ENCODE measurements around the gene ULK4. TPM values are rescaled to one million over a fixed set of nuclear protein-coding genes. Genes with fewer than 3 reads are reported as not detected.
A peak's percentile ranks its signal among the peaks of the same experiment; 100 is the strongest.
"Not testable (repeated sequence)": the region's sequence is repeated elsewhere in the genome, so short reads cannot be mapped to it uniquely, and the experiment has no call there.

ULK4 gene
- total RNA-seq, 1 experiment from 2014 or later = 3.6 TPM

DNA sequence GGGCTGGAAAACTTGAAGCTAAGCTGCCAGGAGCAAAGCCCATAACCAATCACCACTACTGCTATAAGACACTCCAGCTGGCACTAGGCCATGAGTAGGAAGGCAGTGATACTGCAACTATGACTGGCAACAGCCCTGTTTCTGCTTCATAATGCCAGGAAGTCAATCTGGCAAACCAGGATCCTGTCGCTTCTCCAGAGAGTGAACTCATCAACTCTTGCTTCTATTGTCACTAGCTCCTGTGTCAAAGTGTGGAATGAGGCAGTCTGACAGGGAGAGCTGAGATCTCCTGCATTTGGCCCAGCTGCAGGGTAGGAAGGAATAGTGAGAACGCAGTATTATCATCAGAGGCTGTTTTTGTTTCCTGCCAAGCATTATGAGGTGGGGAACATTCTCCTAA, 657.3 kb downstream of the ULK4 start:
- no peak overlapping the region for H3K4me3 ChIP-seq
- H3K9me3 ChIP-seq = no peaks in the 10 kb centered on the region
- H3K27me3 ChIP-seq = no peaks in the 10 kb centered on the region
- peak; percentile 59 for DNase-seq
- H3K36me3 ChIP-seq = no peaks in the 10 kb centered on the region

GRCh38 chr3:41302295-41302694, 659.6 kb downstream of the ULK4 start:
- Histone ChIP-seq H3K9me3 (no peaks in the 10 kb centered on the region), H3K36me3 (no peaks in the 10 kb centered on the region), H3K4me3 (no peak overlapping the region), H3K27me3 (no peaks in the 10 kb centered on the region)
- DNase-seq = no peak

GRCh38 chr3:41301548-41301947, 660.4 kb downstream of the ULK4 start:
- DNase-seq = no peak
- Histone ChIP-seq H3K27me3 (no peaks in the 10 kb centered on the region), H3K9me3 (no peaks in the 10 kb centered on the region), H3K36me3 (no peaks in the 10 kb centered on the region), H3K4me3 (no peak overlapping the region)

- Histone ChIP-seq H3K9me3 (no peaks in the 10 kb centered on the region), H3K4me3 (no peak overlapping the region), H3K36me3 (no peaks in the 10 kb centered on the region), H3K27me3 (no peaks in the 10 kb centered on the region)
- no peak for DNase-seq
Measured at GRCh38 chr3:41299036-41299435, 662.9 kb downstream of the ULK4 start.

DNA sequence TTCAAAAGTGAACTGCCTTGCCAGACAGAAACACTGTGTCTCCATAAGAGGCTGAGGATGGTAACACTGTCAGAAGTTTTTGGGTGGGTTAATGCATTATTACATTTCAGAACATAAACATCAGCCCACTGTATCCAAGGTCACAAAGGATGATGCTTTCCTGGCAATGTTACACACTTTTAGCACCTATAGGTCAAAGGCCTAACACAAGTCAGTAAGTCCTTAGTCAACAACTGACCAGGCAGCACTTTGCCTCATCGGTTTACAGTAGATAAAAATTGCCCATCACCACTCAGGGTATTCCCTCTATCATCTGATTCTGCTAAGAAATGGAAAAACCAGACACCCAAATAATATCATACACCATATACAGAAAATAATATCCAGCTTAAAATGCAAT, 664.2 kb downstream of the ULK4 start:
- H3K4me3 ChIP-seq = no peak overlapping the region
- H3K27me3 ChIP-seq = no peaks in the 10 kb centered on the region
- no peaks in the 10 kb centered on the region for H3K36me3 ChIP-seq
- DNase-seq = no peak
- no peaks in the 10 kb centered on the region for H3K9me3 ChIP-seq

DNA sequence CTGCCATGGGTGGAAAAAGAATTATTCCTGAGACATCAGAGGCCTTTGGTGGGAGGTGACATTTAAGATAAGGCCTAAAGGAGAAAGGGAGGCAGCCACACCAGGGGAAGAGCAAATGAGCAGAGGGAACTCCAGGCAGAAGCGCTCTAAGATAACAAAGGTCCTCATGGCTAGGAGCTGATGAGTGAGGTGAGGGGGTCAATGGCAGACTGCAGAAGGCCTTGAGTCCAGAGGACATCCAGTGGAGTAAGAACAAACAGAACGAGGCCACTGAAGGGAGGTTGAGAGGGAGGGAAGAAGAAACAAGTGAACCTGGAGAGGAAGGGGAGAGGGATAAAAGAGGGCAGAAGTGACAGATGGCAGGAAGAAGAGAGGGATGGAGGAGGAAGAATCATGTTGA, 665.3 kb downstream of the ULK4 start:
- Histone ChIP-seq H3K27me3 (no peaks in the 10 kb centered on the region), H3K9me3 (no peaks in the 10 kb centered on the region), H3K4me3 (no peak overlapping the region), H3K36me3 (no peaks in the 10 kb centered on the region)
- DNase-seq = no peak

GRCh38 chr3:41295740-41296139, 666.2 kb downstream of the ULK4 start:
- no peaks in the 10 kb centered on the region for H3K9me3 ChIP-seq
- H3K4me3 ChIP-seq = no peak overlapping the region
- no peak for DNase-seq
- H3K36me3 ChIP-seq = no peaks in the 10 kb centered on the region
- H3K27me3 ChIP-seq = no peaks in the 10 kb centered on the region

GRCh38 chr3:41293169-41293681, 668.7 kb downstream of the ULK4 start:
- H3K27me3 ChIP-seq = no peaks in the 10 kb centered on the region
- no peak overlapping the region for H3K4me3 ChIP-seq
- H3K36me3 ChIP-seq = no peaks in the 10 kb centered on the region
- H3K9me3 ChIP-seq = no peaks in the 10 kb centered on the region
- no peak for DNase-seq

- Histone ChIP-seq H3K4me3 (no peak overlapping the region), H3K36me3 (no peaks in the 10 kb centered on the region), H3K27me3 (no peaks in the 10 kb centered on the region), H3K9me3 (no peaks in the 10 kb centered on the region)
- no peak for DNase-seq
Measured at GRCh38 chr3:41290736-41291135, 671.2 kb downstream of the ULK4 start.

GRCh38 chr3:41290306-41290705, 671.6 kb downstream of the ULK4 start:
- H3K36me3 ChIP-seq = no peaks in the 10 kb centered on the region
- DNase-seq = no peak
- H3K9me3 ChIP-seq = no peaks in the 10 kb centered on the region
- H3K4me3 ChIP-seq = no peak overlapping the region
- no peaks in the 10 kb centered on the region for H3K27me3 ChIP-seq

DNA sequence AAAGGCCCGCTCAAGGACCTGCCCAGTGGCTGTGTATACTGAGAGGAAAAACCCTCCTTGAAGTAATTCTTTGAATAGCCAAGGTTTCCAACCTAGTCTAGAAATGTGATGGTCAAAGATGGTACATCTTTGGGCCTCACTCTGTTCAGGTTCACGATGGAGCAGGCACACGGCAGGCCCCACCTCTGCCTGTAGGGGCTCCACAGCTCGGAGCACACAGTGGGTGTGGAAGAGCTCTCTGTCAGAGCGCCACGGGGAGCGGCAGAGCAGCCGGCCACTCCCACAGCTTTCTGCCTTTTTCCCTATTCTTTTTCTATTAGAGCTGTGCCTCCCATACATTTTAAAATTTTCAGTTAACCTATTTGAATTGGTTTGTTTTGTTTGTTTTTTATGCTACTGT, 673.1 kb downstream of the ULK4 start:
- Histone ChIP-seq H3K4me3 (no peak overlapping the region), H3K36me3 (no peaks in the 10 kb centered on the region), H3K9me3 (no peaks in the 10 kb centered on the region), H3K27me3 (no peaks in the 10 kb centered on the region)
- no peak for DNase-seq

DNA sequence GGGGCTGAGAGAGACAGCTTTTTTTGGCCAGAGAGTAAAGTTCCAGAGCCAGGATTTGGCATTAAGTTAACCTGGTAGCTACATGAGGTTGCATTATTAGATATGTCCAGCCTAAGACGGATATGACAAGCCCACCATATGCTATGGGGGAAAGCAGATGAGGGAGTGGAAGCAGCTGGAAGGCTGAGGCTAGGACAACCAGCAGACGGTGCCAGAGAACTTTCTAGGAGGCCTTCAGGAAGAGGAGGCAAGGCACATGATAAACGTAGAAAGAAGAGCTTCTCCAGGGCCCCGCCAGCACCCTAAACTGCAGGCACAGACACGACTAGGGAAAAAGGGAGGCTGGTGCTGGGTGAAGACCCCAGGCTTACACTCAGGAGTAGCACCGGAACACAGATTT, 675.6 kb downstream of the ULK4 start:
- Histone ChIP-seq H3K27me3 (no peaks in the 10 kb centered on the region), H3K4me3 (no peak overlapping the region), H3K9me3 (no peaks in the 10 kb centered on the region), H3K36me3 (no peaks in the 10 kb centered on the region)
- no peak for DNase-seq

GRCh38 chr3:41284934-41285333, 677.0 kb downstream of the ULK4 start:
- H3K9me3 ChIP-seq, H3K27me3 ChIP-seq, DNase-seq, H3K36me3 ChIP-seq, H3K4me3 ChIP-seq: not testable (repeated sequence)

GRCh38 chr3:41277790-41278465, 684.0 kb downstream of the ULK4 start:
- Histone ChIP-seq H3K36me3 (no peaks in the 10 kb centered on the region), H3K4me3 (no peak overlapping the region), H3K27me3 (no peaks in the 10 kb centered on the region), H3K9me3 (no peaks in the 10 kb centered on the region)
- DNase-seq = no peak

DNA sequence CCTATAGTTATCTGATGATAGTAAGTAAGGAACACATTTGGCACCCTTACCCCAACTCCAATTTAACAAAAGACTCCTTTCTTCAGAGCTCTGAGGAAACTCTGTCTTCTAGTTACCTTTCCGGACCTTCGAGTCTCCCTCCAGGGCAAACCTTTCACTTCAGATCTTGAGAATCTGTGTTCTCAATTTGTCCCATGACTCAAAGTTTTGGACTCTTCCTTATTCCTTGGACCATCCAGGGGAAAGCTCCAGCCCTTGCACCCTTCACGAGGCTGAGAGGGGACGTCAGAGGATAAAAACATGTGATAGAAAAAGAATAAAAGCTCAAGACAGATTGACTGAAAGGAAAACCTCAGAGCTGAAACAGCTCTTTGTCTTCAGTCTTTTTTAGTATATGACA, 685.7 kb downstream of the ULK4 start:
- H3K9me3 ChIP-seq = no peaks in the 10 kb centered on the region
- no peak overlapping the region for H3K4me3 ChIP-seq
- no peak for DNase-seq
- H3K36me3 ChIP-seq = no peaks in the 10 kb centered on the region
- H3K27me3 ChIP-seq = no peaks in the 10 kb centered on the region

GRCh38 chr3:41274944-41275668, 686.8 kb downstream of the ULK4 start:
- H3K36me3 ChIP-seq = no peaks in the 10 kb centered on the region
- H3K27me3 ChIP-seq = no peaks in the 10 kb centered on the region
- H3K4me3 ChIP-seq = no peak overlapping the region
- H3K9me3 ChIP-seq = no peaks in the 10 kb centered on the region
- no peak for DNase-seq

GRCh38 chr3:41272667-41273066, 689.2 kb downstream of the ULK4 start:
- Histone ChIP-seq H3K36me3 (no peaks in the 10 kb centered on the region), H3K27me3 (no peaks in the 10 kb centered on the region), H3K4me3 (no peak overlapping the region), H3K9me3 (no peaks in the 10 kb centered on the region)
- no peak for DNase-seq

Data from MG63 (cell line).